HG03354 (cell line): ENCODE results near the gene LDLRAD4.

ENCODE experiments used
- ATAC-seq: cut with Tn5 transposase; IDR thresholded peaks from one replicate; pipeline ENCODE4 v1.9.1; 2021; ENCODE audit warnings: mild to moderate bottlenecking; ENCODE audit not compliant: unreplicated experiment, poor library complexity, severe bottlenecking

The LDLRAD4 gene

GRCh38 chr18:13294309-13294708 is 75.7 kb downstream of the LDLRAD4 start:
- no peak for ATAC-seq

GRCh38 chr18:13295894-13296293 is 77.3 kb downstream of the LDLRAD4 start:
- no peak for ATAC-seq

- no peak for ATAC-seq
These were observed 78.5 kb downstream of the LDLRAD4 start for GRCh38 chr18:13296867-13297574.

DNA sequence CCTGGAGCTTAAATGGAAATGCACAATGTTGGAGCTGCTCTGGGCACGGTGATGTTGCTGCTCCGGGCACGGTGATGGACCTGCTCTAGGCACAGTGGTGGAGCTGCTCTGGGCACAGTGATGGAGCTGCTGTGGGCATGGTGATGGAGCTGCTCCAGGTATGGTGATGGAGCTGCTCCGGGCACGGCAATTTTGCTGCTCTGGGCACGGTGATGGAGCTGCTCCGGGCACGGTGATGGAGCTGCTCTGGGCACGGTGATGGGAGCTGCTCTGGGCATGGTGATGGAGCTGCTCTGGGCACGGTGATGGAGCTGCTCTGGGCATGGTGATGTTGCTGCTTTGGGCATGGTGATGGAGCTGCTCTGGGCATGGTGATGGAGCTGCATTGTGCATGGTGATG is 79.7 kb downstream of the LDLRAD4 start:
- no peak for ATAC-seq

DNA sequence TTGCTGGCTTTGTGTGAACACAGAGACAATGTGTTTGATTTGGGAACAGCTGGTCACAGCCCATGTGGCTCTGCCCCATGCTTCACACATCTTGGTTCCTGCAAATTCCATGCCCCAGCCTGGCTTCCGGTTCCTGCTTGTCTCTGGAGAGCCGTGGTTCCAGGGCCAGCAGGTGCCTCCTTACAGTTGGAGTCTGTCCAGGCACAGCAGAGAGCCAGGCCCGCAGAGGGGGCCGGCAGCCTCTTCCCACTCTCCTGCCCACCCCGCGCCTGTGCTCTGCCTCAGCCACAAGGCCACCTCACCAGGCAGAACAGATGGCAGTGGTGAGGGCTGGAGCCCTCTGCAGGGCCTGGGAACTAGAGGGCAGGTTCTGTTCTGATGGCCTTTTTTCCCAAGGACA is 81.5 kb downstream of the LDLRAD4 start:
- no peak for ATAC-seq

DNA sequence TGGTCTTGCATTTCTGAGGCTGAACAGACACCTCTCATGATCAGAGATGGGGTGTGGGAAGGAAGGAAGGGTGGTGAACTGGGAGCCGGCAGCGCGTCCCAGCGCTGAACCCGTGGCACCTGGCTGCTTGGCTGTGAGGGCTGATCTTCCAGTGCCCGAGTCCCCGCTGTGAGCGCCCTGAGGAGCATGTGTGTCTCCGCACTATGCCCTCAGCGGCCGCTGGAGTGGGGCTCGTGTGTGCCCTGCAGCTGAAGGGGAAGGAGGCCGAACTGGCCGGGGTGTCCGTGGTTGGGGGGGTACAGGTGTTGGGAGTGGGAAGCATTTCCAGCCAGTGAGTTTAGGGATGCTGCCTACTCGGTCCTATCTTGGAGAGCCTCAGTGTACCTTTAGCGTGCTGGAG is 82.2 kb downstream of the LDLRAD4 start:
- ATAC-seq = no peak

GRCh38 chr18:13302040-13302439 is 83.5 kb downstream of the LDLRAD4 start:
- ATAC-seq = no peak

DNA sequence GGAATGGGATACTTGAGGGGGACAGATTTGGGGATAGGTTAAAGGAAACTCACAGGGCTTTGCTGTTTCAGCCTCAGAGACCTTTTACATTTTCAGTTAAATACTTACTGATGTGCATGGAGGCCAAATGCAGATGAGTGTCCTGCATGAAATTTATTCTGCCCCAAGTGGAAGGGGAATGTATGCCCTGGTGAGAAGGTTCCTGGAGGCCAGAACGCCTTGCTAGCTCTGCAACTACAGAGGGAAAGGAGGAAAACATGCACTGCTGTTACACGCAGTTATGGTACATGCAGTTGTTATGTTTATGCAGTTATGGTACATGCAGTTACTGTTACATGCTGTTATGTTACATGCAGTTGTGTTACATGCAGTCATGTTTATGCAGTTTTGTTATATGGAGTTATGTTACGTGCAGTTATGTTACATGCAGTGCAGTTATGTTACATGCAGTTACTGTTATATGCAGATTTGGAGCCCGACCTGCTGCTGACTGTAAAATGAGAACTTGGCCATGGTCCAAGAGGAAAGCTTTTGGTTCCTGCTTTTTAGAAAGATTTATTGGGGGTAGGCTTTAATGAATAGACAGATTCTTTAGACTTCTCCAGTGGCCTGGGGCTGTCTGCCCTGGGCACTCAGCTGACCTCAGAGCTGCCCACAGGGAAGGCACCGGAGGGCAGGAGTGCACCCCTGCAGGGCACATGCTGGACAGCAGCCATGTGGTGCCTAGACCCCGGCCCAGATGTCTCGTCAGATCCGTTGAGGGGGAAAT is 84.1 kb downstream of the LDLRAD4 start:
- no peak for ATAC-seq

GRCh38 chr18:13303756-13304364 is 85.3 kb downstream of the LDLRAD4 start:
- ATAC-seq = no peak

DNA sequence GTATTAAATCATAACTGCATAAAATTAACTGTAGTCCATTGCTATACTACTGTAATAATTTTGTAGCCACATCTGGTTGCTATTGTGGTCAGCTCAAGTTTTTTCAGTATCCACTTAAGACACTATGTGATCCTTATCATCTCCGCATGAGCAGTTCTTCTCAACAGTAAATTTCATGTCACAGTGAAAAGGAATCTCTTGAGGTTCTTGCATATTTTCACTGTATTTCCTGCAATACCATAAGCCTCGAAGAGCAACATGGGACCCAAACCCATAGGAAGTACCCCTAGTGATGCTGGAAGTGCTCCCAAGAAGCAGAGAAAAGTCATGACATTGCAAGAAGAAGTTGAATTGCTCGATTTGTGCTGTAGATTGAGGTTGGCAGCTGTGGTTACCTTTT is 86.7 kb downstream of the LDLRAD4 start:
- ATAC-seq = no peak

DNA sequence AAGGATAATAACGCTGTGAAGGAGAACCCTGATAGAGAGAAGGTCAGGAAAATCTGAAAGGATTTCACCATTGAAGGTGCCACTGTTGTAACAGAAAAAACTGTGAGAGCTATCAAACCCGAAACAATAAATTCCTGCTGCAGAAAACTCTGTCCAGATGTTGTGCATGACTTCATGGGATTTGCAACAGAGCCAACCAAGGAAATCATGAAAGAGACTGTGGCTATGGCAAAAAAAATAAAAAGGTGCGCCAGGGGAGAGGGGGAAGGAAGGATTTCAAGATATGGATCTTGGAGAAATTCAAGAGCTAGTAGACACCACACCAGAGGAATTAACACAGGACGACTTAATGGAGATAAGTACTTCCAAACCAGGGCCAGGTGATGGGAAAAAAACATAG is 88.0 kb downstream of the LDLRAD4 start:
- no peak for ATAC-seq

GRCh38 chr18:13308369-13308768 is 89.8 kb downstream of the LDLRAD4 start:
- no peak for ATAC-seq

DNA sequence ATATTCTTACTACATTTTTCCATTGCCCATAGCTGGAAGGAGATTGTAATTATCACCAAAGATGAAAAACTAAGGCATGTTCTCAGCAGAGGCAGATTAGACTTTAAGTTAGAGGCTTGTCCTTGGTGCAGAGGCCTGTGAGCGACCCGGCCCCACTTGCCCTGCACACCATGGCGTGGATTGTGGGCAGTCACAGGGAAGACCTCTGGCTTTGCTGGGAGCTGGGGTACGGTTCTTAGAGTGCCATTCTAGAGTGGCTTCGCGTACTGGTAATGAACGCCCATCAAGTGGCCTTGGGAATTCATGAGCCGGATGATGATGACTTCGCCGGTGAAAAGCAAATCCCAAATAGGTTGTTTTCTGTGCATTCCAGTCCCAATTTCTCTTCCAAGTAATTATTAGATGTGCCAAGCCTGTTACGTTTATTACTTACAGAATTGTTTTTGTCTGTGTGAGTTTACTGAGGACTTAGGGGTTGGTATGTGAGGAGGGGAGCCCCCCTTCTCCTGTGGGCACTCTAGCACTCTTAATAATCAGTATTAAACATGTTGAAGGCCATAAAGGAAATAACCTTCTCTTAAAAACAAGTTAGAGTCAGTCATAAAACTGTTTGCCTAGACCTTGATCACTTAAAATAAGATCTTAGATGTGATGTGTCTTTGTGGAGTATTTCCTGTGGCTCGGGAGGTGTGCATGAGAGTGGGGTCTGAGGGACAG is 90.6 kb downstream of the LDLRAD4 start:
- no peak for ATAC-seq

DNA sequence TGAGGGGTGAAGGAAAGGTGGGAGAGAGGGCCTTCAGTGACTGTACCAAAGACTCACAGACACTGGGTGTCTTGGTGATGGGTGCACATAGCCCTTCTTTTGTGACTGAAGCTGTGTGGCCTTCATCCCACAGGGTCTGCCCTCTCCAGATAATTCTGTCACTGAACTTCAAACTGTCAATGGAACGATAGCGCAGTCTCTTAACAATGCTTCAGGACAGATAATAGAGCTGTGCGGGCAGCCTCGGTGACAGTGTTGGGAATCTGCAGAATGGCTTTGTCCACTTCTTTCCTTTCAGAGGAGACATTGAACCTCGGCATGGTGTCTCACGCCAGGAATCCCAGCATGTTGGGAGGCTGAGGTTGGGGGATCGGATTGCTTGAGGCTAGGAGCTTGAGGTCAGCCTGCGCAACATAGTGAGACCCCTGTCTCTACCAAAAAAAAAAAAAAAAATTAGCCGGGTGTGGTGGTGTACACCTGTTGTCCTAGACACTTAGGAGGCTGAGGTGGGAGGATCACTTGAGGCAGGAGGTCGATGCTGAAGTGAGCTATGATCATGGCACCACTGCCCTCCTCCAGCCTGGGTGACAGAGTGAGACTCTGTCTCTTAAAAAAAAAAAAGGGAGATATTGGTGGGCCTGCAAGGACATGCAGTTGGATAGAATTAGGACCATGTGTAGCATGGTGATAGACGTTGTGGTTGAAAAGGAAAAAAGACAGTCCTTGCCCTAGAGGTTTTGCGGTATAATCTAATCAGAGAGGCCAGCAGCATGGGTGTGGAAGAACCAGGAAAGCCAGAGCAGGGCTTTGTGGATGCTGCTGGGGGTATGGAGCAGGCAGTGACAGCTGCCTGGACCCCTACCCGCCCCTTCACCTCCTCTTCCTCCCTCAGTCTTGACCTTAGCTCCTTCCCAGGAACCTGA is 91.4 kb downstream of the LDLRAD4 start:
- no peak for ATAC-seq

GRCh38 chr18:13311193-13311592 is 92.6 kb downstream of the LDLRAD4 start:
- ATAC-seq = no peak

GRCh38 chr18:13312515-13312914 is 94.0 kb downstream of the LDLRAD4 start:
- no peak for ATAC-seq

- ATAC-seq = no peak
These were observed 94.6 kb downstream of the LDLRAD4 start for GRCh38 chr18:13313006-13313686.

- no peak for ATAC-seq
These were observed 96.4 kb downstream of the LDLRAD4 start for GRCh38 chr18:13315000-13315399.

- no peak for ATAC-seq
These were observed 97.5 kb downstream of the LDLRAD4 start for GRCh38 chr18:13316063-13316462.
